ENCODE measurements around the gene ADGRV1. TPM values are rescaled to one million over a fixed set of nuclear protein-coding genes. Genes with fewer than 3 reads are reported as not detected.
A peak's percentile ranks its signal among the peaks of the same experiment; 100 is the strongest.

The ADGRV1 gene
- polyA plus RNA-seq, 2 of the 4 experiments (the other 2 are of a cell fraction): 0.70 to 3.7 TPM

- no peak for TF ChIP-seq USF2 (IDR thresholded peaks at IDR 0.05)
- TF ChIP-seq PBX3 (IDR thresholded peaks at IDR 0.05): peak; percentile 95
- no peak for TF ChIP-seq KDM5A (IDR thresholded peaks at IDR 0.05)
- peak; percentile 74 for TF ChIP-seq NFE2L2 (conservative IDR thresholded peaks at IDR 0.05; ENCODE audit: low read length)
- TF ChIP-seq ATOH8 (CRISPR knock-in tag; IDR thresholded peaks at IDR 0.05; ENCODE audit: low read depth): no peak
- TF ChIP-seq PHF8 (IDR thresholded peaks at IDR 0.05; ENCODE audit: borderline replicate concordance, low read depth): no peak
- peak; percentile 97 for TF ChIP-seq EP300 (IDR thresholded peaks at IDR 0.05)
- no peak for TF ChIP-seq NPAS2 (CRISPR knock-in tag; IDR thresholded peaks at IDR 0.05; ENCODE audit: borderline replicate concordance)
- peak; percentile 51 for TF ChIP-seq MAFK (IDR thresholded peaks at IDR 0.05; ENCODE audit: partially characterized antibody)
- TF ChIP-seq E2F6 (IDR thresholded peaks at IDR 0.05; ENCODE audit: borderline replicate concordance, low read depth): no peak
- no peak for TF ChIP-seq POLR2A (IDR thresholded peaks at IDR 0.05; ENCODE audit: low read length)
- peak; percentile 82; the same call in 1 of the 2 replicates for TF ChIP-seq RARB (CRISPR knock-in tag; IDR thresholded peaks at IDR 0.05)
- no peak for TF ChIP-seq FOSB (CRISPR knock-in tag; IDR thresholded peaks at IDR 0.05)
- TF ChIP-seq REST (IDR thresholded peaks at IDR 0.05): no peak
- no peak for TF ChIP-seq HEYL (CRISPR knock-in tag; IDR thresholded peaks at IDR 0.05)
- peak; percentile 56 for TF ChIP-seq SMC3 (IDR thresholded peaks at IDR 0.05)
- TF ChIP-seq HOXB5 (CRISPR knock-in tag; IDR thresholded peaks at IDR 0.05): peak; percentile 99
- TF ChIP-seq ZFP36 (IDR thresholded peaks at IDR 0.05; ENCODE audit: borderline replicate concordance, partially characterized antibody): peak; percentile 83
- TF ChIP-seq MYC (IDR thresholded peaks at IDR 0.05; ENCODE audit: borderline replicate concordance, low read length): no peak
- TF ChIP-seq MAZ (IDR thresholded peaks at IDR 0.05; ENCODE audit: borderline replicate concordance, low read depth, low read length): no peak
- TF ChIP-seq NR3C1 (IDR thresholded peaks at IDR 0.05): no peak
- peak; percentile 50 to 67 for TF ChIP-seq RAD21 (conservative IDR thresholded peaks at IDR 0.05 in 1 of 2, IDR thresholded peaks at IDR 0.05 in 1 of 2)
- no peak for TF ChIP-seq CTCF (IDR thresholded peaks at IDR 0.05)
- peak; percentile 100 for TF ChIP-seq GATA3 (IDR thresholded peaks at IDR 0.05; ENCODE audit: borderline replicate concordance)
- TF ChIP-seq ZNF302 (CRISPR knock-in tag; IDR thresholded peaks at IDR 0.05): no peak
- TF ChIP-seq HOXA7 (CRISPR knock-in tag; IDR thresholded peaks at IDR 0.05): no peak
- no peak for TF ChIP-seq RCOR1 (IDR thresholded peaks at IDR 0.05; ENCODE audit: low read depth, low read length)
- no peak for TF ChIP-seq CBX2 (IDR thresholded peaks at IDR 0.05; ENCODE audit: borderline replicate concordance, low read depth)
- TF ChIP-seq ELK1 (IDR thresholded peaks at IDR 0.05; ENCODE audit: low read depth, low read length): no peak
Measured at GRCh38 chr5:90983148-90983547, 424.6 kb downstream of the ADGRV1 start (continued).
